Measurements from ENCODE around the gene FCHSD1.

- TF ChIP-seq ZNF70 (CRISPR knock-in tag; IDR thresholded peaks at IDR 0.05) (no peak), TSHZ2 (CRISPR knock-in tag; IDR thresholded peaks at IDR 0.05) (no peak), GLIS3 (CRISPR knock-in tag; IDR thresholded peaks at IDR 0.05) (no peak), ZFP3 (CRISPR knock-in tag; IDR thresholded peaks at IDR 0.05) (no peak), PATZ1 (CRISPR knock-in tag; IDR thresholded peaks at IDR 0.05; ENCODE audit: borderline replicate concordance) (no peak), CSDC2 (CRISPR knock-in tag; IDR thresholded peaks at IDR 0.05) (no peak)
- TF ChIP-seq, protein P1, sequence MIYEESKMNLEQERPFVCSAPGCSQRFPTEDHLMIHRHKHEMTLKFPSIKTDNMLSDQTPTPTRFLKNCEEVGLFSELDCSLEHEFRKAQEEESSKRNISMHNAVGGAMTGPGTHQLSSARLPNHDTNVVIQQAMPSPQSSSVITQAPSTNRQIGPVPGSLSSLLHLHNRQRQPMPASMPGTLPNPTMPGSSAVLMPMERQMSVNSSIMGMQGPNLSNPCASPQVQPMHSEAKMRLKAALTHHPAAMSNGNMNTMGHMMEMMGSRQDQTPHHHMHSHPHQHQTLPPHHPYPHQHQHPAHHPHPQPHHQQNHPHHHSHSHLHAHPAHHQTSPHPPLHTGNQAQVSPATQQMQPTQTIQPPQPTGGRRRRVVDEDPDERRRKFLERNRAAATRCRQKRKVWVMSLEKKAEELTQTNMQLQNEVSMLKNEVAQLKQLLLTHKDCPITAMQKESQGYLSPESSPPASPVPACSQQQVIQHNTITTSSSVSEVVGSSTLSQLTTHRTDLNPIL (CRISPR knock-in tag; IDR thresholded peaks at IDR 0.05; ENCODE audit: low read depth), result no peak
These were observed at the start of gene FCHSD1 for GRCh38 chr5:141650851-141651727.

All from SK-N-SH treated with all-trans-retinoic acid at 6 μM for 48 hours (cell line).